Fibroblast of skin of right biceps (primary cell): Measurements from ENCODE around the gene VAT1L.
"Not testable (repeated sequence)": the region's sequence is repeated elsewhere in the genome, so short reads cannot be mapped to it uniquely, and the experiment has no call there.

Source experiments
- DNase-seq: peaks from one replicate; pipeline ENCODE4 v3.0.0-alpha.2; 2013

VAT1L gene

DNA sequence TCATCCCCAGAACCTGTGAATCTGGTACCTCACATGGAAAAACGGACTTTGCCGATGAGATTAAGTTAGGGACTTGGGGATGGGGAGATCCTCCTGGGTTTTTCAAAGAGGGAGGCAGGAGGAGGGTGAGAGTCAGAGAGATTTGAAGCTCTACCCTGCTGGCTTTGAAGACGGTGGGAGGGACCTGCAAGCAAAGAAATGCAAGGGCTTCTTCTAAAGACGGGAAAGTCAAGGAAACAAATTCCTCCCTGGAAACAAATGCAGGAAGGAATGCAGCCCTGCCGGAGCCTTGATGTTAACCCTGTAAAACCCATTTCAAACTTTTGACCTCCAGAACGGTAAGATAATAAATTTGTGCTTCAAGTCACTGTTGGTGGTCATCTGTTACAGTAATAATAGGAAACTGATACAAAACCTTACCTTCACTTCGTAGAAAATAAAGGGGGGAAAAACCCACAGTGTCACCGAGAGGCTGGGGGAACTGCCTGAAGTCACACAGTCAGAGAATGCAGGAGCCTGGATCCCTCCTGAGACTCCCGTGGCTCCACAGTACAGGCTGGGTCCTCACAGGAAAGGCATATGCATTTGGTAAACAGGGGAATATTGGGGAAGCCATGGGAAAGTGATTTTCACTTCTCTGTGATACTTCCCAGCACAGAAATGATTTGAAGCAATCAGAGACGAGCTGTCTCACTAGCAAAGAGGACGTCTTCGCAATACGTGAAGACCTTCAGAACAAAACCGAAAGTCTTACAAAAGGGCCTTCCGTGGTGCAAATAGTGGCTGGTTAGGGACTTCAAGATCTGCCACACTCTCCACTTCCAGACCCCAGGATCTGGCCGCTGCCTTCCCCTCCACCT lies 175.1 kb downstream of the VAT1L start:
- peak; percentile 22 for DNase-seq

DNA sequence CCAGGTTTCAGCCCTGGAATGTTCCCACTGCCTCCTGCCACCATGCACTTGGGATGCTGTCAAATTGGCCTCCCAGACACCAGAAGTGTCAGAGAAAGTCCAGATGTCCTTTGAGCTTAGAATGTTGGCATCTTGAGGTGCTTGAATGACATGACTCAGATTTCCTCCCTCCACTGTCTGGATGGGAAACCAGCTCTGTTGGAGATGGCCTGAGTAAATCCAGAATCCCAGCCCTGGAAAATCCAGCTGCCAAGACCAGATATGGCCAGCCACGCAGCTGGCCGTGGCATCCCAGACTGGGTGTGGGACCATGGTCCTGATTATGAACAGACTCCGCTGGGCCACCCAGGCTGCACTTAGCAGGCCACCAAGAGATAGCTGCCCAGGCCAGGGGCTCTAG lies 177.0 kb downstream of the VAT1L start:
- no peak for DNase-seq

DNA sequence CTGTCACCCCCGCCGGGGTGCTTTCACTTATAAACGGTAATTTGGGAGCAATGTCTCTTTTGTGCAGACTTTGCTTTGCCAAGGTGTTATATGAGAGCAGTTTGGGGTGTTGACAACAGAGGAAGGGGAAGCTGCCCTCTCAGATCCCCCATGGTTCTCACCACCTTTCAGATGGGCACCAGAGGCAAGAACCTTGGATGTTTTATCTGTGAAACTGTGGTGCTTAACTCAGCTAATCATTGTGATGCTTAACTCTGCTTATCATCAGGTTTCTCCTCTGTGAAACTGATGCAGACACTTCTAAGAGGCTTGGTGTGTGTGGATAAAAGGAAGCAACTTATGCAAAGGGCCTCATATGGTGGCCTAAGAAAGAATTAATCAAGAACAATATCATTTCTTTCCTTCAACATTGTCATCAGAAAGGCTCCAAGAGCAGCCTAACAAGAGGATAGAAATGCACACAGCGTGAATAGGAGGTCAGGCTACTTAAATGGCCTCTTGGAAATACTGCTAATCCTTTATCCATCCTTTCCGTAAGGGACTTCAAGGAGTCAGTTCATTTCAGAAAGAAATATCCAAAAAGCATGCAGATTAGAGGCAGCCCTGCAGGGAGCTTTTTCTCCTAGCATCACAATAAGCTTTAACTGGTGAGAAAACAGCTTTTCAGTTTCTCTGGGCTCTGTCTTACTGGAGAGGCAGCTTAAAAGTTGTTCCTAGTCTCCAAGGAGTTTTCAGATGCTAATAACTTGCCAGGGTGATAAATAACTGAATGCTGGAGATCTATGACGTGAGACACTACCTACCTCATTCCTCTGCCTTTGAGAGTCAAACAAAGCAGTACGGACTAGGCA lies 178.9 kb downstream of the VAT1L start:
- DNase-seq: no peak

DNA sequence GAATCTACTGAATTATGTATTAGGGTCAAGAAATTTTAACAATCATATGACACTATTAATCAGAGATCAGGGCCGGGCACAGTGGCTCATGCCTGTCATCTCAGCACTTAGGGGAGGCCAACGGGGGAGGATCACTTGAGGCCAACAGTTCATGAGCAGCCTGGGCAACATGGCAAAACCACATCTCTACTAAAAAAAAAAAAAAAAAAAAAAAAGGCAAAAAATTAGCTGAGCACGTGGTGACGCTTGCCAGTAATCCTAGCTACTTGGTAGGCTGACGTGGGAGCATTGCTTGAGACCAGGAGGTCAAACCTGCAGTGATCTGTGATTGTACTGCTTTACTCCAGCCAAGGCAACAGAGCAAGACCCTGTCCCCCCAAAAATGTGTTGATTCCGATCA lies 181.5 kb downstream of the VAT1L start:
- no peak for DNase-seq

DNA sequence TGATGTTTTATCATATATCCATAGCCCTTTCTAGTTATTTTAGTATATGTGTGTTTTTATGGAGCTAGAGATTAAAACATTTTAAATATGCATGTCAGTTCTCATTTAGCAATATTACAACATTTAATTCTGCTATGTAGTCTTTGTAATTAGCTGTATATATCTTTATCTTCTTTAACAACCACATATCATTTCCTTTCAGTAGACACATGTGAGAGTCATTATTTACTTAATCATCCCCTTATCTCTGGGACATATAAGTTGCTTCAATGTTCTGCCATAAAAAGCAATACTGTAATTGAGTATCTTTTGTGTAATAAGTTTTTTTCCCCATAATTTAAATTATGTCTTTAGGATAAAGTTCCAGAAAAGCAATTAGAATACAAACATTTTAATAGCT lies 182.0 kb downstream of the VAT1L start:
- no peak for DNase-seq

DNA sequence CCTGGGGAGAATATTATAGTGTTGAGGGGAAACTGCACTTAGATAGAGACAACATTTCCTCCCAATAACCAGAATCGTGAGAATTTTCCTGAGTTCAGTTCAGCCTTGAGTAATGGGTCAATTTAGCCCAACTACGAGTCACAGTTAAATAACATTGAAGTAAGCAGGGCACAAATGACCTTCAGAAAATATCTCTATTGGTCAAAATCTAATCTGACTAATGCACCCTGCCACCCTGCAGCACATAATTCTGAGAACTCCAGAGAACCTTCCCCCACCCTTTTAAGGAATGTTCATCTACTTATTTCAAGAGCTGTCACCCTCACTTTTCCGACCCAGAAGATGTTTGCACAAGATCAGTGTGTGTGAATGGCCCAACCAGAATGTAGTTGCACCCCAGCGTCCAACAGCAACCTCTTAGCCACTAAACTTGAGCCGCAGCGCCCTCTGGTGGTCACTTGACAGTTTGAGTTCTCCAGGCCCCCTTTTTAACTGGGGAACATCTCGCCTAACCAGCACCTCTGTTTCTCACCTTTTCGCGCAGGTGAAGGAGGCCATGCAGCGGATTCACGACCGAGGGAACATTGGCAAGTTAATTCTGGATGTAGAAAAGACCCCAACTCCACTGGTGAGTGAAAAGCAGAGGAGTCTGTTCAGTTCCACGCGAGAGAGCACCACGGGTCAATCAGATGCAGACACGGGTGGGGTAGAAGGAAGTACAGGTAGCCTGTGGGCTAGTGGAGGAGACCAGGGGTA lies 183.1 kb downstream of the VAT1L start:
- peak; percentile 72 for DNase-seq

DNA sequence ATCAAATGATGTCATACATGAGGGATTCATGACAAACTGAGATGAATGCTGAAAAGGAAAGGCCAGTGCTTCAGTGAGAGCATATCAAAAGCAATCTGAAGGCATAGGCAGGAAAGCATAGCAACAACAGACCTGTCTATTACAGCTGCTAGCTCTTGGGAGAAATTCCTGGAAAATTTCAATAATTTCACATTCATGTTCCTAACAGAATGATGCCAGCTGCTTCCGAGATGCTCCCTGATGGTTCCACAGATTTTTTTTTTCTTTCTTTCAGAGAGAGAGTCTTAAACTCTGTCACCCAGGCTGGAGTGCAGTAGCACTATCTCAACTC lies 183.7 kb downstream of the VAT1L start:
- DNase-seq: no peak

DNA sequence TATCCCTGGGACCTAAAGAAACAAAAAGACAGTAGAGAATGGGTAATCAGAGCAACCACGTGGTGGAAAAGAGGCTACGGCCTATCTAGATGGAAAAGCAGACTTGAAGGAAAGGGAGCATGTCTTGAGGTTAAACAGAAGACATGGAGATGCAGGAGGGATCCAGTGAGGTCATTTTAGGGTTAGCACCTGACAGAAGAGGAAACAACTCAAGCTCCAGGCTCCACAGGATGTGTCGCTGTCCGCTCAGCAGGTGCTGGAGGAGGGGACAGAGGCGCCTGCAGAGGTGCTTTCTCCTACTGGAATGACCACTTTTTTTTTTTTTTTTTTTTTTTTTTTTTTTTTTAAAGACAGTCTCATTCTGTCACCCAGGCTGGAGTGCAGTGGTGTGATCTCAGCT lies 186.5 kb downstream of the VAT1L start:
- DNase-seq: no peak

DNA sequence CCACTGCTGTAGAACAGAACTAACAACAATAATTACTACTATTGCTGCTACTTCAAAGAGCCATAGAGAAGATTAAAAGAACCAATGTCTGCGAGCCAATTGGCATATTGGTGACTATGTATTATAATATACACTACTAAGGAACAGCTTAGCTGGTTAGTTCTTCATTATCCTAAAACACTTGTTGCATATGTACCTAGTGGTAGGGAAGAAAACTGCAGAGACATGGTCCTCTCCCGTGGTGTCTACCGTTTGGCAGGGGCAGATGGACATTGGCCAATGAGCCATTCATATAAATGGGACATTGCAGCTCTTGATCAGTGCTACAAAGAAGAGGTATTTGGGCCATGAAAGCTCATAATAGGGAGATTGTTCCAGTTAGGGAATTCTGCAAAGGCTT lies 187.6 kb downstream of the VAT1L start:
- DNase-seq: no peak

DNA sequence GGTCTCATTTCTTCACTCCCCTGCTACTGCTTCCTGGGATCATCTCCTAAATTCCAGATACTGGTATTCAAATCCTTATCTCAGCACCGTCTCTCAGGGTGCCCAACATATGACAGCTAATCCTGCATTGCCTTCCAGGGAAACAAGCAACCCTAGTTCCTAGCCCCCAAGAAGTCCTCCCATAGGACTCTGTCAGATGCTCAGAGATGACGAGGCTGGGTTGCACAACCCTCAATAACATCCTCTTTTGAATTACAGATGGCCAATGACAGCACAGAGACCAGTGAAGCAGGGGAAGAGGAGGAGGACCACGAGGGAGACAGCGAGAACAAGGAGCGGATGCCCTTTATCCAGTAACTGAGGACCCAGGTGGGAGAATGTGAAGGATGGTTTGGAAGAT lies 189.0 kb downstream of the VAT1L start:
- DNase-seq: no peak

DNA sequence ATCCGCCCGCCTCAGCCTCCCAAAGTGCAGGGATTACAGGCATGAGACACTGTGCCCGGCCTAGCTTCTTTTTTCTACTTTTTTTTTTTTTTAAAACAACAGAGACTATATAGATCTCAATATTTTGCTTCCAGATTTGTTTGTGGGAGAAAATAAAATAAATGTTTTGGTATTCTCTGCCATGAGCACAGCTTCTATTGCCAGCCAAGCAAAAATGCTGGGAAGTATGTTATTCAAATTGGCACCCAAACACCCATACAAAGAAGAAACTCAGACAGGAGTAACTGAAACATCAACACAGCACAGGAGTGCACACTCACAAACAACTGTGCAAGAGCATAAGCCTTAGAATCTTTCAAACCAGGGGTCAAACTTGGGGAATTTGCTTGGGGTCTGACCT lies 196.7 kb downstream of the VAT1L start:
- DNase-seq: no peak

DNA sequence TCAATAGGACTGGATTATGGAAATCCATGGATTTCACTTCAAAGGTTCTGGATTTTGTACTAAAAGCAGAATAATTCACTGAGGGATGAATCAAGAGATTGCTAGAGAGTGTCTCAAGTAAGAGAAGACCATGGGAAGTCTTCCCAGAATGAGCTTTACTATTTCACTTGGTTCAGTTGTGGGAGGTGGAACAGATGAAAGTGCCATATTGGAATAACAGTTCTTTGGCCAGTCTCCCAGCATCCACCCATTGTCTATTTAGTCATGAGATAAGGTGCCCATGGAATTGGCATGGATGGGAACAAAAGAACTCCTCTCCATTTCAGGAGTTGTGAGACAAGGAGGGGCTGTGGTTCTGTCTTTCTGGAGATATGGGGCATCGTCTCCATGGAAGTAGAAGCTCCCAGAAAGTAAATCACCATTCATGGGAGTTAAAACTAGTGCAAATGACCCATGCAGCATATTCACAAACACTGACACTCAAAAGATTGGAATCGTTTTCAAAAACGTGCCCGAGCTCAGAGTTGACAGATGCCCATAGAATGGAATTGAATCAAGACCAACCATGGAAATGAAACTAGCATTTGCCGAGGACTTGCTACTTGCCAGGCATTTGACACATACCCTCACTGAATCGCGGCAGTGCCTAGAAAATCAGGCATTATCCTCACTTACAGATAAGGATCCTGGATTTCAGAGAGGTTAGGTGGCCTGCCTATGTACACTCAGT lies 197.8 kb downstream of the VAT1L start:
- no peak for DNase-seq

DNA sequence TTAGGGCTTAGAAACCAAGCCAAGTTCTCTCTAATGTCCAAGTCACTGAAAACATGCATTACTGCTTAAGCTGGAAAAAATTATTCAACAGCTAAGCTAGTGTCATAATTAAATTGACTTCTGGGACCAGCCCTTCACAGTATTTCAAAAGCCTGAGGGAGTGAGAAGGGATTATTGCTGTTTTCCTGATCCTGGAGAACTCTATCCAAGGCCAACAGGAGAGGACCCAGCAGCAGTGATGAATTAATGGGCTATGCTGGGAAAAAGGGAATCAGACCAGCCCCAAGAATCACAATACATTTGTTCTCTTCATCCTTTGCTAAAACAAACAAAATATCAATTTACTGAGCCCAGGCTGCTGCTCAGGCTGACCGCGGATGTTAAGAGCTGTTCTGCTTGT lies 199.4 kb downstream of the VAT1L start:
- no peak for DNase-seq

DNA sequence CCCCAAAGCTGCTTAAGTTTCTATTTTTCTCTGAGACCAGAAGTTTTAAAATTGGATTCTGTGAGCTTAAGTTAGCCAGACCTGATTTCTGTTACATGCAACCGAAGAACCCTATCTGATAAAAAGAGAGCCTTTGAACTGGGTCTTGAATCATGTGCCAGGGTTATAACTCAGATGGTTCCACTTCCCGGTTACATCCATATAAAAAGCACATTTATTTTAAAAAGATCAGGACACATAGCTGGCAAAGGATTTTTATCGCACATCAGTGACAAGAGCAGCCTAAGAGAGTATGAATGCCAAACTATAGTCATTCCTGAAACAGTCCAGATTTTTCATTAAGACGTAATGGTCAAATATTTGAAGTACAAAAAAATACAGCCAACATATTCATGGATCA lies 201.5 kb downstream of the VAT1L start:
- no peak for DNase-seq

DNA sequence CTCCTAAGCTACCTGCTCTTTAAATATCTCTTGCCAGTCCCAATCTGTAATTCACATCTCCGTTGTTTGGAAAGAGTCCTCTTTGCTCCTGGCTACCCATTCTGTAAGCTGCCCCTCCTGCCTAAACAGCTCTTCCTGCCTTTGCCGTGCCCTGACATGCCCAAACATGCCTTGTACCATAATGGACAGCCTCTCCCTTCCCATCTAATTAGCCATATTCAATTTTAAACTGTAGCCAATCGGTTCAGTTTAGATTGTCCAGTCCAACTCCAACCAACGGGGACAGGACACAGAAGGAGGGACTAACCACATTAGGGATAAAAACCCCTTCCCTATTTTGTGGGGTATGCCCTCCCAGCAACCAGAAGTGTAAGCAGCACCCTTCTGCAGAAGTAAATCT lies 203.3 kb downstream of the VAT1L start:
- no peak for DNase-seq

DNA sequence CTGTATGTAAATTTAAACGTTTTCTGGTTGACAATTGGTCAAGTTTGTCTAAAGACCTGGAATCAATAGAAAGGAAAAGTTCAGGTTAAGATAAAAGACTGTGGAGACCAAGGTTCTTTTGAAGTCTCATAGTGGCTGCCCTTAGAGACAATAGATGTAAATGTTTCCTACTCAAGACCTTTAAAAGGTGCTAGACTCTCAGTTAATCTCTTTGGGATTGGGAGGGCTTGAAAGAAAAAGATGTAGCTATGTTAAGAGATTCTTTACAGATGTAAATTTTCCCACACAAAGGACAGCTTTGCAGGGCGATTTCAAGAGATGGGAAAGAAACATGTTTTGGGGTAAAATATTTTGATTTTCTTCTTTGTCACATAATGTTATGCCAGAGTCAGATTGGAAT lies 204.0 kb downstream of the VAT1L start:
- DNase-seq: not testable (repeated sequence)

DNA sequence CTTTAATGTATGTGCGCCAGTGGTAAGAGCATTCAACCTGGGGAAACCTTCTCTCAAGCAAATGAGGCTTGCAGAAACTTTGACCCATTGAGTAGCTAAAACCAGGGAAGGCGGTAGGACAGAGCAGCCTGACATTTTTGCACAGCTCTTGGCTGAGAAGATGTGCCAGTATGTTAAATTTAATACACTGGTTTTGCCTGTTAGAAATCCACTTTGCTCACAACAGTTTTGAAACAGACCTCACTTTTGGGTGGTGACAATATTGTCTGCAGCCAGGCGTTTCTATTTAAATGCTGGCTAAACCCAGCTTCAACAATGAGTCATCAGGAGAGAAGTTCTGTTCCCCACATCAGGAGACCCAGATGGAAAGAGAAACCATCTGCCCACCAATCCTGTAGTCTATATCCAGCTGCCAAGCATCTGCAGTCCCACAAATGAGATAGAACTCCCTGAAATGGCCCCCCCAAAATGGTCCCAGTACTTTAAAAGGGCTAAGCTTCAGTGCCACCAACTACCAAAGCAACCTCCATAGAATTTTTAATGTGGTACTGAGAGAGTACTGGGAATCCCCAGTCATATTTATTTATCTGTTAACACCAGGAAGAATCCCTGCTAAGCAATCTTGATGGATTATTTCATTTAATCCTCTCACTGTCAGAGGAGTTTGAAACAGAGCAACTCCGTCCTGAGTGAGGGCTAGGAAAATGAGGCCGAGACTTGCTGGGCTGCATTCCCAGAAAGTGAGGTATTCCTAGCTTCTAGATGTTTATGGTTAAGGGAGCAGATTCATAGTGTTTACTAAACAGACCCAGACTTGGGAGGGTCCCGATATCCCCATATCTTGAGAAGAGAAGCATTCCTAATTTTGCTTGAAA lies 205.0 kb downstream of the VAT1L start:
- peak; percentile 60 for DNase-seq

DNA sequence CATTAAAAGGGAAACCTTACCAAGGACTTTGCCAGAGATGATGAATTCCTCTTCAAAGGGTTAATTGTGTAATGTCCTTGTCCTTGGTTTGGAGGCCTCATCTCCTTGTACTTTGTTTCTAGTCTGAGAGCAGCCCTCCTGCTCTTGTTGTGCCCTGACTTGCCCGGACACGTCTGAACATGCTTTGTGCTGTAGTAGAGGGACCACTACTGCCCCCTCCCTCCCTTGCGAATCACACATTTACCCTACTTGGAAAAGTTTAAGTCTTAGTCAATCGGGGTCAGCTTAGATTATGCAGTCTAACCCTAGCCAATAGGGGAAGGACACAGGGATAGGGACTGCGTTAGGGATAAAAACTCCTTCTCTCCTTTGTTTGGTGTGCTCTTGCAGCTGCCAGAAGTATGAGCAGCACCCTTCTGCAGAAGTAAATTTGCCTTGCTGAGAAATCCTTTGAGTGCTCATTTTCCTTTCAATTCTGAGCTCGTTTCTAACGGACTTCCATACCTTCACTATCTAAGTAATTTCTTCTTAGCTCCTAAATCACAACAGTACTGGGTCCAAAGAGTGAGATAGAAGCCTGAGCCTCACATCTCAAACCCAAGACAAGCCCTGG lies 207.6 kb downstream of the VAT1L start:
- no peak for DNase-seq

DNA sequence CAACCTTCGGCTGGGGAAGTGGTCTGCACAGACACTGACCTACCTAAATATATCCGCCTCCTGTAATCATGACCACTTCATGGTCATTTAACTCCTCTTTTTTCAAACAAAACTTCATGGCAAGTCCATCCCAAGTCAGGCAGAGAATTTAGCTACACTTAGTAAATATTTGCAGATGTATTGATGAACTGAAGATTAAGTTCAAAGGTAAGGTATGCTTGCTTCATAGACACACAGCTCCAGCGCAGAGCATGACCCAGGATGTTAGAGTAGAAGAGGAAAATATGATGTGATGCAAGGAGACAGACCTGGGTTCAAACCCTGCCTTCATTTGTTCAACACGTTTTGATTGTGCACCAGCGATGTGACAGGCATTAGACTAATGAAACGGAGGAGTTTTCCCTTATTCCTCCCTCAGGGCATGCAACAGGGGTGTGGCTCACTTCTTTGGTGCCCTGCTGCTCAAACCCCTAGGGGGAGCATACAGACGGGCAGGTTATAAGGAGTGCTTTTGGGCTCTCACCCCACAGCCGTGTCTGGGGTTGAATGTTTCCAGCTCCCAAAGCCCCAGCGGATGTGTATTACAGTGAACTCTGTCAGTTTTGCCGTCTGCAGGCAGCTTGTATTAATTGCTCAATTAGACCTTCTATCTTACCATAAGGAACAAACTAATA lies 210.1 kb downstream of the VAT1L start:
- no peak for DNase-seq

DNA sequence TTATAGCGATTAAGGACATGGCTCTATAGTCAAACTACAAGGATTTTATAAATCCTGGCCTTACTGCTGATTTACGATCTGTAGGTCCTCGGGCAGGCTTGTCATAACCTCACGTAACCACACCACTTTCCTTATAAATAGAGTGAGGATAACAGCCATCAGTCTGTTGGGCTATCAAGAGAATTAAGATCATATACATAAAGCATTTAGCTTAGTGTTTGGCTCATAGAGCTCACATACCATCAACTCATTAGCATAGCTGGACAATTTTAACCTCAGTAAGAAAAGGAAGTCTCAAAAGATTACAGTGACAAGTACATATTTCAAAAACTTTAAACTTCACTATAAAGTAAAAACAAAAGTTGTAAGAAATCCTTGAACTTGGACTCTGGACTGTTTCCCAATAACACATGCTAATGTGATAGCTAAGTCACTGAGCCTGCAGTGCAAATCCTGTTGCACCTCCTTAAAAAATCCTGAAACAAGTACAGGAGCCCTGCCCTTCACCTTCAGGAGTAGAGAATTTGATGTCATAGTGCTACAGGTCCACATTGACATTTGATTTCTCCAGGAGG lies 213.2 kb downstream of the VAT1L start:
- no peak for DNase-seq
